ENCODE measurements around the gene CTDP1.

CTDP1 gene

GRCh38 chr18:79724299-79725080, 44.9 kb downstream of the CTDP1 start:
- no peak for TF ChIP-seq ZC3H10 (CRISPR knock-in tag; IDR thresholded peaks at IDR 0.05)
- no peak for TF ChIP-seq ZFP3 (CRISPR knock-in tag; IDR thresholded peaks at IDR 0.05)
- no peak for TF ChIP-seq PPARA (CRISPR knock-in tag; IDR thresholded peaks at IDR 0.05; ENCODE audit: borderline replicate concordance)
- TF ChIP-seq, protein P1, sequence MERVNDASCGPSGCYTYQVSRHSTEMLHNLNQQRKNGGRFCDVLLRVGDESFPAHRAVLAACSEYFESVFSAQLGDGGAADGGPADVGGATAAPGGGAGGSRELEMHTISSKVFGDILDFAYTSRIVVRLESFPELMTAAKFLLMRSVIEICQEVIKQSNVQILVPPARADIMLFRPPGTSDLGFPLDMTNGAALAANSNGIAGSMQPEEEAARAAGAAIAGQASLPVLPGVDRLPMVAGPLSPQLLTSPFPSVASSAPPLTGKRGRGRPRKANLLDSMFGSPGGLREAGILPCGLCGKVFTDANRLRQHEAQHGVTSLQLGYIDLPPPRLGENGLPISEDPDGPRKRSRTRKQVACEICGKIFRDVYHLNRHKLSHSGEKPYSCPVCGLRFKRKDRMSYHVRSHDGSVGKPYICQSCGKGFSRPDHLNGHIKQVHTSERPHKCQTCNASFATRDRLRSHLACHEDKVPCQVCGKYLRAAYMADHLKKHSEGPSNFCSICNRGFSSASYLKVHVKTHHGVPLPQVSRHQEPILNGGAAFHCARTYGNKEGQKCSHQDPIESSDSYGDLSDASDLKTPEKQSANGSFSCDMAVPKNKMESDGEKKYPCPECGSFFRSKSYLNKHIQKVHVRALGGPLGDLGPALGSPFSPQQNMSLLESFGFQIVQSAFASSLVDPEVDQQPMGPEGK (CRISPR knock-in tag; IDR thresholded peaks at IDR 0.05; ENCODE audit: borderline replicate concordance) = no peak
- no peak for TF ChIP-seq ZNF8 (CRISPR knock-in tag; IDR thresholded peaks at IDR 0.05)
- no peak for TF ChIP-seq OSR1 (CRISPR knock-in tag; IDR thresholded peaks at IDR 0.05)
- TF ChIP-seq RARB (CRISPR knock-in tag; IDR thresholded peaks at IDR 0.05) = no peak
- no peak for TF ChIP-seq CSRNP3 (CRISPR knock-in tag; IDR thresholded peaks at IDR 0.05)
- no peak for TF ChIP-seq GLIS3 (CRISPR knock-in tag; IDR thresholded peaks at IDR 0.05)
- TF ChIP-seq ESRRG (CRISPR knock-in tag; IDR thresholded peaks at IDR 0.05) = no peak
- TF ChIP-seq CREB5 (CRISPR knock-in tag; IDR thresholded peaks at IDR 0.05; ENCODE audit: low read depth) = no peak
- TF ChIP-seq POU6F1 (CRISPR knock-in tag; IDR thresholded peaks at IDR 0.05; ENCODE audit: borderline replicate concordance, low read depth) = no peak
- no peak for TF ChIP-seq ZNF565 (CRISPR knock-in tag; conservative IDR thresholded peaks at IDR 0.05; ENCODE audit: low read depth)
- no peak for TF ChIP-seq BACH2 (CRISPR knock-in tag; IDR thresholded peaks at IDR 0.05; ENCODE audit: borderline replicate concordance)
- TF ChIP-seq TOX (CRISPR knock-in tag; IDR thresholded peaks at IDR 0.05; ENCODE audit: borderline replicate concordance) = no peak
- ATAC-seq = no peak

DNA sequence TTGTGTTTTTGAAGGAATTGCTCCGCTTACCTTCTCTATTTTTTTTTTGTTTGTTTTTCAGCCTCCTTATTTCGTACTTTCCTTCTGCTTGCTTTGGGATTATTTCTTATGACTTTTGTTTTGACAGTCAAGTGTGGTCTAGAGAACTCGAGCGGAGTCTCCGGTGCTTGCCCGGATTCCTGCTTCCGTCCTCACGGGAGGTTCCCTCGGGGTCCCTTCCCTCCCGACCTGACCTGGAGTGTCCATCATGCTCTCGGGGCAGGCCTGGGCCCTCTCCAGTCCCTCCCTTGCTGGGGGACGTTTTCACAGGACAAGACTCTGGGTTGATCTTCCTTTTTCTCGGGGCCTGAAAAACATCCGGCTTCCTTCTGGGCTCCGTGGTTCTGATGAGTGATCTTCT, 45.9 kb downstream of the CTDP1 start:
- no peak for TF ChIP-seq ZFP3 (CRISPR knock-in tag; IDR thresholded peaks at IDR 0.05)
- no peak for TF ChIP-seq ZNF8 (CRISPR knock-in tag; IDR thresholded peaks at IDR 0.05)
- no peak for TF ChIP-seq ZFP30 (CRISPR knock-in tag; IDR thresholded peaks at IDR 0.05)
- TF ChIP-seq OSR1 (CRISPR knock-in tag; IDR thresholded peaks at IDR 0.05) = no peak
- no peak for TF ChIP-seq RARB (CRISPR knock-in tag; IDR thresholded peaks at IDR 0.05)
- TF ChIP-seq ZNF565 (CRISPR knock-in tag; conservative IDR thresholded peaks at IDR 0.05; ENCODE audit: low read depth) = no peak
- no peak for TF ChIP-seq PPARA (CRISPR knock-in tag; IDR thresholded peaks at IDR 0.05; ENCODE audit: borderline replicate concordance)
- TF ChIP-seq SNAI2 (CRISPR knock-in tag; IDR thresholded peaks at IDR 0.05) = no peak
- TF ChIP-seq POU6F1 (CRISPR knock-in tag; IDR thresholded peaks at IDR 0.05; ENCODE audit: borderline replicate concordance, low read depth) = no peak
- no peak for TF ChIP-seq ARNTL (CRISPR knock-in tag; IDR thresholded peaks at IDR 0.05; ENCODE audit: borderline replicate concordance, low read depth)
- TF ChIP-seq, protein P2, sequence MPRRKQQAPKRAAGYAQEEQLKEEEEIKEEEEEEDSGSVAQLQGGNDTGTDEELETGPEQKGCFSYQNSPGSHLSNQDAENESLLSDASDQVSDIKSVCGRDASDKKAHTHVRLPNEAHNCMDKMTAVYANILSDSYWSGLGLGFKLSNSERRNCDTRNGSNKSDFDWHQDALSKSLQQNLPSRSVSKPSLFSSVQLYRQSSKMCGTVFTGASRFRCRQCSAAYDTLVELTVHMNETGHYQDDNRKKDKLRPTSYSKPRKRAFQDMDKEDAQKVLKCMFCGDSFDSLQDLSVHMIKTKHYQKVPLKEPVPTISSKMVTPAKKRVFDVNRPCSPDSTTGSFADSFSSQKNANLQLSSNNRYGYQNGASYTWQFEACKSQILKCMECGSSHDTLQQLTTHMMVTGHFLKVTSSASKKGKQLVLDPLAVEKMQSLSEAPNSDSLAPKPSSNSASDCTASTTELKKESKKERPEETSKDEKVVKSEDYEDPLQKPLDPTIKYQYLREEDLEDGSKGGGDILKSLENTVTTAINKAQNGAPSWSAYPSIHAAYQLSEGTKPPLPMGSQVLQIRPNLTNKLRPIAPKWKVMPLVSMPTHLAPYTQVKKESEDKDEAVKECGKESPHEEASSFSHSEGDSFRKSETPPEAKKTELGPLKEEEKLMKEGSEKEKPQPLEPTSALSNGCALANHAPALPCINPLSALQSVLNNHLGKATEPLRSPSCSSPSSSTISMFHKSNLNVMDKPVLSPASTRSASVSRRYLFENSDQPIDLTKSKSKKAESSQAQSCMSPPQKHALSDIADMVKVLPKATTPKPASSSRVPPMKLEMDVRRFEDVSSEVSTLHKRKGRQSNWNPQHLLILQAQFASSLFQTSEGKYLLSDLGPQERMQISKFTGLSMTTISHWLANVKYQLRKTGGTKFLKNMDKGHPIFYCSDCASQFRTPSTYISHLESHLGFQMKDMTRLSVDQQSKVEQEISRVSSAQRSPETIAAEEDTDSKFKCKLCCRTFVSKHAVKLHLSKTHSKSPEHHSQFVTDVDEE (CRISPR knock-in tag; IDR thresholded peaks at IDR 0.05) = no peak
- TF ChIP-seq CSDC2 (CRISPR knock-in tag; IDR thresholded peaks at IDR 0.05) = no peak
- no peak for TF ChIP-seq ZC3H10 (CRISPR knock-in tag; IDR thresholded peaks at IDR 0.05)
- no peak for TF ChIP-seq TCF4 (CRISPR knock-in tag; IDR thresholded peaks at IDR 0.05; ENCODE audit: borderline replicate concordance)
- TF ChIP-seq TOX (CRISPR knock-in tag; IDR thresholded peaks at IDR 0.05; ENCODE audit: borderline replicate concordance) = no peak
- no peak for TF ChIP-seq CSRNP3 (CRISPR knock-in tag; IDR thresholded peaks at IDR 0.05)
- no peak for TF ChIP-seq ZNF70 (CRISPR knock-in tag; IDR thresholded peaks at IDR 0.05)
- no peak for TF ChIP-seq CREB5 (CRISPR knock-in tag; IDR thresholded peaks at IDR 0.05; ENCODE audit: low read depth)
- TF ChIP-seq GLIS3 (CRISPR knock-in tag; IDR thresholded peaks at IDR 0.05) = no peak
- no peak for ATAC-seq
